DND-41 (cell line): ENCODE results near the gene HDGF.

ENCODE experiments used
- ATAC-seq: fragments of 200-7000 bp; cut with Tn5 transposase; 3 replicates; pipeline ENCODE4 v1.9.1; 2021; ENCODE audit warnings: low read depth; ENCODE audit not compliant: insufficient read depth
- DNase-seq: peaks from one replicate; pipeline ENCODE4 v3.0.0-alpha.2; 2020
- H2AFZ ChIP-seq: 2 replicates; pipeline ENCODE4 v1.6.0; 2012; ENCODE audit warnings: low read depth, low read length
- H3K27ac ChIP-seq: 2 replicates; pipeline ENCODE4 v1.5.1; 2012; ENCODE audit warnings: low read length, inconsistent platforms
- H3K27me3 ChIP-seq: fragments of 200-600 bp; sonication (generic); 2 replicates; pipeline ENCODE4 v1.6.0; 2012; ENCODE audit warnings: low read length, mild to moderate bottlenecking, inconsistent platforms; ENCODE audit not compliant: insufficient read depth, poor library complexity
- H3K36me3 ChIP-seq: 2 replicates; pipeline ENCODE4 v1.5.1; 2012; ENCODE audit warnings: low read length, inconsistent platforms; ENCODE audit not compliant: insufficient read depth
- H3K4me1 ChIP-seq: 2 replicates; pipeline ENCODE4 v1.5.1; 2012; ENCODE audit warnings: mild to moderate bottlenecking, low read length; ENCODE audit not compliant: insufficient read depth
- H3K4me2 ChIP-seq: 2 replicates; pipeline ENCODE4 v1.6.0; 2012; ENCODE audit warnings: mild to moderate bottlenecking, moderate library complexity, low read length, inconsistent platforms; ENCODE audit not compliant: insufficient read depth
- H3K4me3 ChIP-seq, 2 experiments: fragments of 200-600 bp in 1 of 2; shearing (Covaris generic) in 1 of 2; 2 replicates each; pipeline ENCODE4 v1.5.1; 2012 to 2016; ENCODE audit warnings: inconsistent platforms in 2 of 2, low read length in 2 of 2, mild to moderate bottlenecking in 2 of 2, low read depth in 1 of 2, moderate library complexity in 1 of 2
- H3K79me2 ChIP-seq: 2 replicates; pipeline ENCODE4 v1.6.0; 2012; ENCODE audit warnings: low read length, inconsistent platforms; ENCODE audit not compliant: insufficient read depth
- H3K9ac ChIP-seq: 2 replicates; pipeline ENCODE4 v1.6.0; 2012; ENCODE audit warnings: low read depth, mild to moderate bottlenecking, inconsistent platforms, low read length, moderate library complexity
- H3K9me3 ChIP-seq: 2 replicates; pipeline ENCODE4 v1.5.1; 2012; ENCODE audit warnings: low read length, moderate library complexity, mild to moderate bottlenecking, inconsistent platforms; ENCODE audit not compliant: insufficient read depth, severe bottlenecking
- H4K20me1 ChIP-seq: 2 replicates; pipeline ENCODE4 v1.6.0; 2012; ENCODE audit warnings: low read length; ENCODE audit not compliant: insufficient read depth
- EZH2 ChIP-seq: IDR thresholded peaks from 3 replicates; pipeline ENCODE4 v1.6.1; 2012; ENCODE audit warnings: borderline replicate concordance, low read depth, mild to moderate bottlenecking, moderate library complexity, low read length, inconsistent platforms; ENCODE audit not compliant: severe bottlenecking
- TF ChIP-seq, protein P1 (sequence below): IDR thresholded peaks from 2 replicates; pipeline ENCODE4 v1.5.1; 2012; ENCODE audit warnings: borderline replicate concordance, low read length, moderate library complexity, mild to moderate bottlenecking; ENCODE audit not compliant: poor library complexity, severe bottlenecking; ENCODE audit errors: extremely low read depth

HDGF gene

DNA sequence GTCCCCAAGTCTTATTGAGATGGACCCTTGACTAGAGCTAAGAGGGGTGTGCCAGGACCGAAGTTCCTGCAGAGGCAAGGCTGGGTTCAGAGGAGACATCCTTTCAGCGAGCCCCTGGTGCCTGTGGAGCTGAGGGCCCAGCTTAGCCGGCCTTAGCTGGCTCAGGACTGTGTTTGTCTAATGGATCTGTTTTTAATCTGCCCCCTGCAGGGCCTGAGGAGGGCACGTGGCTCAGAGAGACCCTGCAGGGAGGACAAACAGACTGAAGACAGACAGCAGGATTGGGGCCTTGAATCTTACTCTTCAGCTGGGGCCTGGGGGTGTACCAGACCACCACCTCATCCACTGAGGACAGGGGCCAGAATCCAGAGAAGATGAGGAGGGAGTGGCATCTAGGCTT is 47.7 kb downstream of the HDGF start:
- peaks cover 5% of the 10 kb centered on the region for H4K20me1 ChIP-seq
- no peaks in the 10 kb centered on the region for H3K79me2 ChIP-seq
- H3K27me3 ChIP-seq = peaks cover 23% of the 10 kb centered on the region
- DNase-seq (no peak), ATAC-seq (no peak)
- no peak overlapping the region for H2AFZ ChIP-seq
- no peaks in the 10 kb centered on the region for H3K36me3 ChIP-seq
- no peaks in the 10 kb centered on the region for H3K9me3 ChIP-seq
- no peak for TF ChIP-seq EZH2
- TF ChIP-seq, protein P1, sequence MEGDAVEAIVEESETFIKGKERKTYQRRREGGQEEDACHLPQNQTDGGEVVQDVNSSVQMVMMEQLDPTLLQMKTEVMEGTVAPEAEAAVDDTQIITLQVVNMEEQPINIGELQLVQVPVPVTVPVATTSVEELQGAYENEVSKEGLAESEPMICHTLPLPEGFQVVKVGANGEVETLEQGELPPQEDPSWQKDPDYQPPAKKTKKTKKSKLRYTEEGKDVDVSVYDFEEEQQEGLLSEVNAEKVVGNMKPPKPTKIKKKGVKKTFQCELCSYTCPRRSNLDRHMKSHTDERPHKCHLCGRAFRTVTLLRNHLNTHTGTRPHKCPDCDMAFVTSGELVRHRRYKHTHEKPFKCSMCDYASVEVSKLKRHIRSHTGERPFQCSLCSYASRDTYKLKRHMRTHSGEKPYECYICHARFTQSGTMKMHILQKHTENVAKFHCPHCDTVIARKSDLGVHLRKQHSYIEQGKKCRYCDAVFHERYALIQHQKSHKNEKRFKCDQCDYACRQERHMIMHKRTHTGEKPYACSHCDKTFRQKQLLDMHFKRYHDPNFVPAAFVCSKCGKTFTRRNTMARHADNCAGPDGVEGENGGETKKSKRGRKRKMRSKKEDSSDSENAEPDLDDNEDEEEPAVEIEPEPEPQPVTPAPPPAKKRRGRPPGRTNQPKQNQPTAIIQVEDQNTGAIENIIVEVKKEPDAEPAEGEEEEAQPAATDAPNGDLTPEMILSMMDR = no peak
- H3K9ac ChIP-seq = no peak overlapping the region
- H3K4me1 ChIP-seq = peaks cover 24% of the 10 kb centered on the region
- no peak overlapping the region for H3K4me2 ChIP-seq
- H3K4me3 ChIP-seq = no peak overlapping the region
- H3K27ac ChIP-seq = no peak overlapping the region

GRCh38 chr1:156703336-156703735 is 48.1 kb downstream of the HDGF start:
- no peak overlapping the region for H3K4me2 ChIP-seq
- no peak overlapping the region for H3K27ac ChIP-seq
- ATAC-seq = no peak
- H3K4me1 ChIP-seq = peaks cover 24% of the 10 kb centered on the region
- H2AFZ ChIP-seq = no peak overlapping the region
- no peak for TF ChIP-seq EZH2
- TF ChIP-seq, protein P1 = no peak
- H3K4me3 ChIP-seq = no peak overlapping the region
- H3K79me2 ChIP-seq = no peaks in the 10 kb centered on the region
- no peak for DNase-seq
- no peak overlapping the region for H3K9ac ChIP-seq
- H3K9me3 ChIP-seq = no peaks in the 10 kb centered on the region
- H4K20me1 ChIP-seq = peaks cover 3% of the 10 kb centered on the region; the same call in 1 of the 2 replicates
- H3K27me3 ChIP-seq = peaks cover 23% of the 10 kb centered on the region
- no peaks in the 10 kb centered on the region for H3K36me3 ChIP-seq

- ATAC-seq = 0 out of 3 replicates have a peak, but pooled peaks have one; percentile 35
- Histone ChIP-seq H3K27ac (no peak overlapping the region), H3K4me3 (no peak overlapping the region), H3K79me2 (no peaks in the 10 kb centered on the region), H4K20me1 (peaks cover 3% of the 10 kb centered on the region; the same call in 1 of the 2 replicates), H3K9ac (no peak overlapping the region), H3K27me3 (peaks cover 10% of the 10 kb centered on the region), H3K9me3 (no peaks in the 10 kb centered on the region), H2AFZ (no peak overlapping the region), H3K36me3 (no peaks in the 10 kb centered on the region), H3K4me1 (peaks cover 12% of the 10 kb centered on the region), H3K4me2 (no peak overlapping the region)
- DNase-seq = no peak
- TF ChIP-seq, protein P1 = no peak
- TF ChIP-seq EZH2 = no peak
Observed at GRCh38 chr1:156700736-156701531, 50.5 kb downstream of the HDGF start.
